ENCODE measurements around the gene ATAD5.

DNA sequence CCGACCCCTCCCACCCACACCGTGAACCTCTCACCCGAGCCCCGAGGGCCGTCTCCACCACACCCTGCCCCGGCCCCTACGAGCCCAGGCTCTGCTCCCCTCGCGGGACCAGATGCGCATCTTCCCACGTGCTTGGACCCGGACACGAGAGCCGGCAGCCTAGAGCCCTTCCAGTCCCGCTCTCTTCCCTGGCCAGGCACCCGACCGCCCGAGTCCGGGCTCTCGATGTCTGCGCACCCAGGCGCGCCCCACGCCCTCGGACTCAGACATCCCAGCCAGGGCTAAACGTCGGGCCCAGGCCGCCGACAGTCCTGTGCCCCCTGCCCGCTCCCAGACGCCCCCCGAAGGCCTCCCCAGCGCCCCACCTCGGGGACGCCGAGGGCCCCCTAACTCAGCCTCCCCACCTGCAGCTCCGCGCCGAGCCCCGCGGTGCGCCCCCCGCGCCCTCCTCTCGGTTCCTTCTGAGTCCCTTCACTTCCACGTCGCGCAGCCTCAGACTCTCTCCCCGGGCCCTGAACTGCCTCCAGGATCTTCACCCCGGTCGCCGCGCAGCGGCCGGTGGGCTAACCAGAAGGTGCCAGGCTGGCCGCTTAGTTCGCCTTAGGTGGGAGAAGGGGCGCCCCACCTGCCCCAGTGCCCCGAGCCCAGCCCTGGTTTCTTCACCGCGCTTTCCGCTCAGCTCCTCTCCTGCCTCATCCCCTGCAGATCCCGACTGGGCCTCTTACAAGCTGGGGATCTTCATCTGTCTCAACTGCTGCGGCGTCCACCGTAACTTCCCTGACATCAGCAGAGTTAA is 90.7 kb downstream of the ATAD5 start:
- no peak for TF ChIP-seq POLR2A (IDR thresholded peaks at IDR 0.05)
- TF ChIP-seq, protein P1, sequence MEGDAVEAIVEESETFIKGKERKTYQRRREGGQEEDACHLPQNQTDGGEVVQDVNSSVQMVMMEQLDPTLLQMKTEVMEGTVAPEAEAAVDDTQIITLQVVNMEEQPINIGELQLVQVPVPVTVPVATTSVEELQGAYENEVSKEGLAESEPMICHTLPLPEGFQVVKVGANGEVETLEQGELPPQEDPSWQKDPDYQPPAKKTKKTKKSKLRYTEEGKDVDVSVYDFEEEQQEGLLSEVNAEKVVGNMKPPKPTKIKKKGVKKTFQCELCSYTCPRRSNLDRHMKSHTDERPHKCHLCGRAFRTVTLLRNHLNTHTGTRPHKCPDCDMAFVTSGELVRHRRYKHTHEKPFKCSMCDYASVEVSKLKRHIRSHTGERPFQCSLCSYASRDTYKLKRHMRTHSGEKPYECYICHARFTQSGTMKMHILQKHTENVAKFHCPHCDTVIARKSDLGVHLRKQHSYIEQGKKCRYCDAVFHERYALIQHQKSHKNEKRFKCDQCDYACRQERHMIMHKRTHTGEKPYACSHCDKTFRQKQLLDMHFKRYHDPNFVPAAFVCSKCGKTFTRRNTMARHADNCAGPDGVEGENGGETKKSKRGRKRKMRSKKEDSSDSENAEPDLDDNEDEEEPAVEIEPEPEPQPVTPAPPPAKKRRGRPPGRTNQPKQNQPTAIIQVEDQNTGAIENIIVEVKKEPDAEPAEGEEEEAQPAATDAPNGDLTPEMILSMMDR (IDR thresholded peaks at IDR 0.05), result no peak

Data from tibial nerve (tissue), 3 donors.